Activated CD4-positive, CD25-positive, alpha-beta regulatory T cell treated with anti-CD3 and anti-CD28 coated beads, Interleukin-2, amount 50 U/mL, for 24 hours (primary cell): ENCODE measurements around the gene ITPK1.

Source experiments
- ATAC-seq, 2 donors: fragments of 150-1000 bp; cut with Tn5 transposase; one replicate each; pipeline ENCODE4 v1.10.0; 2021; ENCODE audit warnings: mild to moderate bottlenecking in 1 of 2, moderate library complexity in 1 of 2

The ITPK1 gene

GRCh38 chr14:92932448-92933395, 183.0 kb downstream of the ITPK1 start:
- no peak for ATAC-seq

- no peak for ATAC-seq
These were observed 183.9 kb downstream of the ITPK1 start for GRCh38 chr14:92931681-92932447.

GRCh38 chr14:92930737-92931602, 184.8 kb downstream of the ITPK1 start:
- ATAC-seq, result no peak

- no peak for ATAC-seq
These were observed 185.8 kb downstream of the ITPK1 start for GRCh38 chr14:92929689-92930608.

GRCh38 chr14:92928961-92929688, 186.6 kb downstream of the ITPK1 start:
- no peak for ATAC-seq

- no peak for ATAC-seq
These were observed 187.5 kb downstream of the ITPK1 start for GRCh38 chr14:92928258-92928629.

DNA sequence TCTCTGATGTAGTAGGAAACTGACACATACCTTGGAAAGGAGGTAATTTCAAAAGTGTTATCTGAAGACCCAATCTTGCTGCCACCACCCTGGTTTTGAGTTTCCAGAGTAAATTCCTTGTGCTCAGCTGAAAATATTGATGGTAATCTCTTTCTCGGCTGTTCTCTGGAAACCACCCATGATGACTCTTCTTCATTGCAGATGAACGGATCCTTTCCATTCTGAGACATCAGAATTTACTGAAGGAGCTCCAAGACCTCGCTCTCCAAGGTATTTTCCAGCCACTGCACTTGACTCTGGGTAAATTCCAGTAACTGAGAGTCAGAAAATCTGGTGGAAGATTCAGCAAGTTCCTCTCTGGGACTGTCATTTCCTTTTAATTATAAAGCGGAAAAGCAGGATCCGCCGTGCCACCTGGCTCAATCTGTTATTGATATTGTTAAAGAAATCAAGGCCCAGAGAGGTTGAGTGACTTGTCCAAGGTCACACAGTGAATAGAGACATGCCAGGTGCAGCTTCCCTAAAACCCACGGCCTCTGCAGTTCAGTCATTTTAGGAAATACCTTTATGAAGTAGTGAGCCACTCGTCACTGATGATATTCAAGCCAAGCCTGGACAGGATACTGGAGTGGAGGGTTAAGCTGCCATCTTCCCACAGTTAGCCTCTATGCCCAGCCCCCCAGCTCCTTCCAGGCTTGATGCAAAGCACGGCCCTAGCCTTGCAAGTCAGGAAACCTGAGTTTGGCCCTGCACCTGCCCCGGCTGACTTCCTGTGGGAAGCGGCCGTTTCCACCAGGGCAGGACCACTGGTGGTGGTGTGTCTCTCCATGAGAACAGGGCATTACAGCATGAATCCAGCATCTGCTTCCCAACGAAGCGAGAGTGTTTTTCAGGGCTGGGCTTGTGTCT, 188.1 kb downstream of the ITPK1 start:
- ATAC-seq, result no peak

GRCh38 chr14:92926931-92927330, 188.8 kb downstream of the ITPK1 start:
- no peak for ATAC-seq

GRCh38 chr14:92926180-92926845, 189.4 kb downstream of the ITPK1 start:
- ATAC-seq, result no peak

GRCh38 chr14:92925446-92925845, 190.3 kb downstream of the ITPK1 start:
- ATAC-seq, result no peak

DNA sequence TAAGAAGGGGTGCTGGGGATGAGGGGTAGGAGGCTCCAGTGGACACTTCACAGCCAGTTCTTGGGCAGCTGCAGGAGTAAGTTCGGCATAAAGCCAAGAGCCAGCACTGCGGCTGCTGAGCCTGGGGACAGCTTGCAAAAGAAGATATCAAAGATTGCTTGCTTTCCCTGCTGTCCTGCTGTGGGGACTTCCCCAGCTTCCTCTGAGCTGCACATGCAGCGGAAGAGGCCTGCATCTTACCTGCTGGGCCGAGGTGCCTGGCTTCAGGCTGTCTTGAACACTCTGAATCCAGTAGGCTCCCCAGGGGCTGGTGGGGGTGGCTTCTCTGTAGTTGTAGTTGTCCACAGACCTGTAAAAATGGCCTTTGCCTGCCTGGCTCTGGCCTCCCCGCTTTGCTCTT, 191.5 kb downstream of the ITPK1 start:
- ATAC-seq, result peak in 1 of 2 donors; percentile 30

DNA sequence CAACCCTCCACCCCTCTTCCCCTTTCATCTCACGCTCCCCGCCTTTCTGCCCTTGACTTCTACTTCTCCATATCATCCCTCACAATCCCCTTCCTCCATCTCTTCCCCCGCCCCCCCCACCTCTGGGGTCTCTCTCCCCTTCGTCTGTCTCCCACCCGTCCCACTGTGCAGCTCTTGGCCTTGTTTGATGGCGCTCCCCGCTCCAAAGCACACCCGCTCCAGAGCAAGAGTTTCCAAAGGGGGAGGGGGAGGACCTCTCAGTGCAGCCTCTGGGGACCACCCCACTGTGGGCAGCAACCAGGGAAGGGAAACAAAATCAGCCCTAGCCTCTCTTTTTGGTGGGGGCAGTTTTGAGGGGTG, 192.0 kb downstream of the ITPK1 start:
- no peak for ATAC-seq

GRCh38 chr14:92922883-92923743, 192.6 kb downstream of the ITPK1 start, which contains the start of gene CHGA:
Gene CHGA (plus strand): TSS chr14:92923150. CDS start chr14:92923360, 210 bp downstream.
- peak; percentile 51 to 64 for ATAC-seq

DNA sequence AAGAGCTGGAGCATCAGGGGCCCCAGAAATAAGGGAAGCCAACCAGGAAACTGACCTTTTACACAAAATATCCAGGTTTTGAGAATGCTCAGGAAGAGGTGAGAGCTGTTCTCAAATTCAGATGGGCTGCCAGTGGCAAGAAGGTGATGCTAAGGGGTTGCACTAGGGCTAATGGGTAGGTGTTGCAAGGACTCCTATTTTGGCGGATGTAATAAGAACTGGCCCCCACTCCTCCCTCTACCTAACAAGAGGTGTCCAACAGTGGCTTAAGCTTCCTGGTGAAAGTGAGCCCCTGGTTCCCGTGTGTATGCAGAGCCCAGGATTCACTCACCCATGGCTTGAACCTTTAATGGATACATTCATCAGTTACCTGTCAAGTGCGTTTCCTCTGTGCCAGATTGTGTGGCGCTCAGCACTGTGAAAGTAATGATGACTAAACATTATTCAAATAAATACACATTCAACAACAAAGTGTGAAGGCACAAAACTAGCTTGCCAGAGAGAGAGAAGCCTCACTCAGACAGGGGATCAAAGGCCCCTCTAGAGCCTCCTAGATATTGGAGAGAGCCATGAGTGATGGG, 193.5 kb downstream of the ITPK1 start:
- no peak for ATAC-seq

DNA sequence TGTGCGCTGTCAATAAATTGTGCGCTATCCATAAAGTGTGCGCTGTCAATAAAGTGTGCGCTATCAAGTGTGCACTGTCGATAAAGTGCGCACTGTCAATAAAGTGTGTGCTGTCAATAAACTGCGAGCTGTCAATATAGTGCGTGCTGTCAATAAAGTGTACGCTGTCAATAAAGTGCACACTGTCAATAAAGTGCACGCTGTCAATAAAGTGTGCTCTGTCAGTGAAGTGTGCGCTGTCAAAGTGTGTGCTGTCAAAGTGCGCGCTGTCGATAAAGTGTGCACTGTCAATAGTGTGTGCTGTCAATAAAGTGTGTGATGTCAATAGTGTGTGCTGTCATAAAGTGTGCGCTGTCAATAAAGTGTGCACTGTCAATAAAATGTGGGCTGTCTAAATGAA, 195.7 kb downstream of the ITPK1 start:
- ATAC-seq, result no peak

- no peak for ATAC-seq
These were observed 197.8 kb downstream of the ITPK1 start for GRCh38 chr14:92917956-92918355.

- no peak for ATAC-seq
These were observed 198.4 kb downstream of the ITPK1 start for GRCh38 chr14:92917041-92917940.
